ENCODE results near the gene FXYD3. TPM values are rescaled to one million over a fixed set of nuclear protein-coding genes. Genes with fewer than 3 reads are reported as not detected.

FXYD3 gene
- total RNA-seq, 2 experiments from 2014 or later = 0.35 to 0.88 TPM

DNA sequence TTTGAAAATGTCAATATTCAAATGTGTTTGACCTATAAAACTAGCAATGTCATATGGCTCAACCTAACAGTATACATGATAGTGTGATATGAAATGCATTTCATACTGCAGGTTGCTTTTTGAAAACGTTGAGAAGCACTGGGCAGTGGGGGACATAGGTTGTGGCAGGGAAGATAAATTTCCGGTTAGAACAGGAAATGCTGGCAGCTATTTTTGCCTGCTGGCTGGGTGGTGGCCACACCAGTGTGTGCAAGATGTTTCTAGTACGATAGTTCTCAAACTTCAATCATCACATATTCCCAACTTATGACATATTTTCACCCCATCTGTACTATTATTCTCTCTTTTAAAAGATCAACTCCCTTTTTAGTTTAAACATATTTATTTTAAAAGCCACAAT is 56.1 kb downstream of the FXYD3 start:
- Histone ChIP-seq H3K27ac (ENCODE audit: low read depth, low read length, poor library complexity, severe bottlenecking) (no peak overlapping the region), H4K20me1 (ENCODE audit: insufficient read depth, low read length) (no peaks in the 10 kb centered on the region), H3K4me3 (ENCODE audit: low read depth, low read length, poor library complexity, severe bottlenecking) (no peak overlapping the region), H3K9me2 (ENCODE audit: insufficient read depth, low read length) (no peaks in the 10 kb centered on the region), H3K4me1 (ENCODE audit: insufficient read depth, low read length, poor library complexity, severe bottlenecking) (no peaks in the 10 kb centered on the region), H2AFZ (ENCODE audit: low read length) (no peak overlapping the region), H3K36me3 (ENCODE audit: insufficient read depth, low read length) (peaks cover 44% of the 10 kb centered on the region), H3K4me2 (ENCODE audit: low read length) (no peak overlapping the region), H3K9me3 (ENCODE audit: low read length) (no peaks in the 10 kb centered on the region), H3K79me2 (ENCODE audit: insufficient read depth, low read depth, low read length) (no peaks in the 10 kb centered on the region)
- TF ChIP-seq EZH2phosphoT487 (IDR thresholded peaks at IDR 0.05; ENCODE audit: borderline replicate concordance, low read depth, low read length) = no peak
- TF ChIP-seq, protein P1, sequence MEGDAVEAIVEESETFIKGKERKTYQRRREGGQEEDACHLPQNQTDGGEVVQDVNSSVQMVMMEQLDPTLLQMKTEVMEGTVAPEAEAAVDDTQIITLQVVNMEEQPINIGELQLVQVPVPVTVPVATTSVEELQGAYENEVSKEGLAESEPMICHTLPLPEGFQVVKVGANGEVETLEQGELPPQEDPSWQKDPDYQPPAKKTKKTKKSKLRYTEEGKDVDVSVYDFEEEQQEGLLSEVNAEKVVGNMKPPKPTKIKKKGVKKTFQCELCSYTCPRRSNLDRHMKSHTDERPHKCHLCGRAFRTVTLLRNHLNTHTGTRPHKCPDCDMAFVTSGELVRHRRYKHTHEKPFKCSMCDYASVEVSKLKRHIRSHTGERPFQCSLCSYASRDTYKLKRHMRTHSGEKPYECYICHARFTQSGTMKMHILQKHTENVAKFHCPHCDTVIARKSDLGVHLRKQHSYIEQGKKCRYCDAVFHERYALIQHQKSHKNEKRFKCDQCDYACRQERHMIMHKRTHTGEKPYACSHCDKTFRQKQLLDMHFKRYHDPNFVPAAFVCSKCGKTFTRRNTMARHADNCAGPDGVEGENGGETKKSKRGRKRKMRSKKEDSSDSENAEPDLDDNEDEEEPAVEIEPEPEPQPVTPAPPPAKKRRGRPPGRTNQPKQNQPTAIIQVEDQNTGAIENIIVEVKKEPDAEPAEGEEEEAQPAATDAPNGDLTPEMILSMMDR (conservative IDR thresholded peaks at IDR 0.05; ENCODE audit: low read length) = no peak
- BruUV-seq (replicated peaks) = TSS peak; percentile 49
- intact Hi-C loops (cut with micrococcal nuclease; ENCODE audit: unreplicated experiment) = no loop called here
- ChIA-PET CTCF (ENCODE audit: unreplicated experiment) (no interaction called here), POLR2A (no interaction called here)
- DNase-seq (ENCODE audit: low spot score) = no peak

Small RNA genes within 50 kb of the gene (small RNA-seq; reads per million reads assigned to genes)
- gene AC020907.2 = not detected

Other genes with a start within 250 kb of the FXYD3 start
- not detected in 2 replicates for gene ZNF30, start 188.9 kb upstream of the FXYD3 start, total RNA-seq (2014; rRNA removed; shearing (Covaris generic))
- not detected in 2 replicates for gene ZNF30, start 188.9 kb upstream of the FXYD3 start, total RNA-seq (2022)
- gene ZNF792, start 151.6 kb upstream of the FXYD3 start, total RNA-seq (2014; rRNA removed; shearing (Covaris generic)) = 8.0 and 8.3 TPM in 2 replicates
- 9.5 TPM in 2 replicates for gene ZNF792, start 151.6 kb upstream of the FXYD3 start, total RNA-seq (2022)
- 67.9 and 84.2 TPM in 2 replicates for gene GRAMD1A, start 115.5 kb upstream of the FXYD3 start, total RNA-seq (2014; rRNA removed; shearing (Covaris generic))
- gene GRAMD1A, start 115.5 kb upstream of the FXYD3 start, total RNA-seq (2022) = 124 and 133 TPM in 2 replicates
- gene SCN1B, start 85.4 kb upstream of the FXYD3 start, total RNA-seq (2014; rRNA removed; shearing (Covaris generic)) = 0.41 and 0.59 TPM in 2 replicates
- gene SCN1B, start 85.4 kb upstream of the FXYD3 start, total RNA-seq (2022) = 3.1 and 3.6 TPM in 2 replicates
- gene HPN, start 74.1 kb upstream of the FXYD3 start, total RNA-seq (2014; rRNA removed; shearing (Covaris generic)) = 0.19 TPM in 1 of 2 replicates, not detected in the other
- gene HPN, start 74.1 kb upstream of the FXYD3 start, total RNA-seq (2022) = 0.17 TPM in 1 of 2 replicates, not detected in the other
- 0.28 and 1.1 TPM in 2 replicates for gene LGI4, start 19.2 kb downstream of the FXYD3 start, total RNA-seq (2014; rRNA removed; shearing (Covaris generic))
- 2.7 and 5.9 TPM in 2 replicates for gene LGI4, start 19.2 kb downstream of the FXYD3 start, total RNA-seq (2022)
- gene FXYD1, start 23.0 kb downstream of the FXYD3 start, total RNA-seq (2014; rRNA removed; shearing (Covaris generic)) = 0.57 and 1.8 TPM in 2 replicates
- gene FXYD1, start 23.0 kb downstream of the FXYD3 start, total RNA-seq (2022) = 5.5 and 11.5 TPM in 2 replicates
- gene FXYD7, start 27.4 kb downstream of the FXYD3 start, total RNA-seq (2014; rRNA removed; shearing (Covaris generic)) = 0.50 and 1.2 TPM in 2 replicates
- 6.1 and 6.3 TPM in 2 replicates for gene FXYD7, start 27.4 kb downstream of the FXYD3 start, total RNA-seq (2022)
- gene FXYD5, start 38.9 kb downstream of the FXYD3 start, total RNA-seq (2014; rRNA removed; shearing (Covaris generic)) = 76.8 and 82.1 TPM in 2 replicates
- 147 and 155 TPM in 2 replicates for gene FXYD5, start 38.9 kb downstream of the FXYD3 start, total RNA-seq (2022)
- not detected in 2 replicates for gene FAM187B, start 112.9 kb downstream of the FXYD3 start, total RNA-seq (2014; rRNA removed; shearing (Covaris generic))
- gene FAM187B, start 112.9 kb downstream of the FXYD3 start, total RNA-seq (2022) = not detected in 2 replicates
- gene LSR, start 133.2 kb downstream of the FXYD3 start, total RNA-seq (2014; rRNA removed; shearing (Covaris generic)) = 15.0 and 22.9 TPM in 2 replicates
- 26.0 and 33.6 TPM in 2 replicates for gene LSR, start 133.2 kb downstream of the FXYD3 start, total RNA-seq (2022)
- 100.0 and 105 TPM in 2 replicates for gene USF2, start 153.1 kb downstream of the FXYD3 start, total RNA-seq (2014; rRNA removed; shearing (Covaris generic))
- gene USF2, start 153.1 kb downstream of the FXYD3 start, total RNA-seq (2022) = 155 and 181 TPM in 2 replicates
- gene HAMP, start 166.7 kb downstream of the FXYD3 start, total RNA-seq (2014; rRNA removed; shearing (Covaris generic)) = 0.19 TPM in 1 of 2 replicates, not detected in the other
- gene HAMP, start 166.7 kb downstream of the FXYD3 start, total RNA-seq (2022) = 0.83 and 0.89 TPM in 2 replicates
- 4.6 and 6.2 TPM in 2 replicates for gene MAG, start 176.3 kb downstream of the FXYD3 start, total RNA-seq (2014; rRNA removed; shearing (Covaris generic))
- 8.4 and 10.1 TPM in 2 replicates for gene MAG, start 176.3 kb downstream of the FXYD3 start, total RNA-seq (2022)
- 312 and 413 TPM in 2 replicates for gene CD22, start 213.4 kb downstream of the FXYD3 start, total RNA-seq (2014; rRNA removed; shearing (Covaris generic))
- 972 TPM in 2 replicates for gene CD22, start 213.4 kb downstream of the FXYD3 start, total RNA-seq (2022)
- 8.5 and 11.4 TPM in 2 replicates for gene FFAR1, start 232.1 kb downstream of the FXYD3 start, total RNA-seq (2014; rRNA removed; shearing (Covaris generic))
- 9.8 and 11.6 TPM in 2 replicates for gene FFAR1, start 232.1 kb downstream of the FXYD3 start, total RNA-seq (2022)
- 0.72 TPM in 1 of 2 replicates, not detected in the other for gene FFAR3, start 242.6 kb downstream of the FXYD3 start, total RNA-seq (2014; rRNA removed; shearing (Covaris generic))
- 0.19 and 0.31 TPM in 2 replicates for gene FFAR3, start 242.6 kb downstream of the FXYD3 start, total RNA-seq (2022)

Data from OCI-LY7 (cell line).